A549 (cell line): ENCODE measurements around the gene NRXN3.

Experiments used
- CBX2 ChIP-seq: fragments of 200-600 bp; sonication (generic); IDR thresholded peaks from 2 replicates; pipeline ENCODE4 v1.6.1; 2016; ENCODE audit warnings: low read depth, mild to moderate bottlenecking, borderline replicate concordance
- CEBPB ChIP-seq, 2 experiments: fragments of >200 bp in 1 of 2; sonication (Bioruptor Twin) in 1 of 2; formaldehyde crosslinking in 1 of 2; IDR thresholded peaks; 2 replicates each; pipeline ENCODE4 v1.6.1; 2012 to 2016
- CHD2 ChIP-seq: fragments of 150-350 bp; IDR thresholded peaks from 2 replicates; pipeline ENCODE4 v1.6.1; 2014; ENCODE audit warnings: low read length; ENCODE audit not compliant: partially characterized antibody
- EHMT2 ChIP-seq: fragments of 200-600 bp; sonication (generic); IDR thresholded peaks from 2 replicates; pipeline ENCODE4 v1.6.1; 2016; ENCODE audit warnings: antibody characterized with exemption, low read depth, mild to moderate bottlenecking, moderate library complexity
- EP300 ChIP-seq, 2 experiments: fragments of >200 bp; sonication (Bioruptor Twin); formaldehyde crosslinking; IDR thresholded peaks; 2 replicates in 1 of 2; 3 replicates in 1 of 2; pipeline ENCODE4 v1.6.1; 2016 to 2017
- FOSL2 ChIP-seq, 2 experiments: fragments of 450-650 bp in 1 of 2; fragments of >200 bp in 1 of 2; sonication (Bioruptor Twin) in 1 of 2; formaldehyde crosslinking; IDR thresholded peaks; 2 replicates each; pipeline versions ENCODE4 v1.5.0 to v1.6.1; 2016 to 2020; ENCODE audit warnings: mild to moderate bottlenecking in 1 of 2, moderate library complexity in 1 of 2
- FOXS1 ChIP-seq: fragments of 250-450 bp; sonication (Bioruptor Pico); IDR thresholded peaks from 2 replicates; pipeline ENCODE4 v1.5.0; 2020; ENCODE audit warnings: mild to moderate bottlenecking, moderate library complexity
- GATA3 ChIP-seq: IDR thresholded peaks from 2 replicates; pipeline ENCODE4 v1.6.1; 2012; ENCODE audit warnings: borderline replicate concordance
- MYC ChIP-seq: IDR thresholded peaks from 2 replicates; pipeline ENCODE4 v1.6.1; 2012; ENCODE audit warnings: mild to moderate bottlenecking, inconsistent platforms, low read length, improper control_type of control experiment, borderline replicate concordance
- POLR2A ChIP-seq: IDR thresholded peaks from 2 replicates; pipeline ENCODE4 v1.6.1; 2012; ENCODE audit warnings: mild to moderate bottlenecking, low read length
- TF ChIP-seq, protein P1 (sequence below): fragments of >200 bp; sonication (Bioruptor Twin); formaldehyde crosslinking; IDR thresholded peaks from 3 replicates; pipeline ENCODE4 v1.5.1; 2016
- TF ChIP-seq, protein P2 (sequence below): fragments of 200-600 bp; sonication (generic); IDR thresholded peaks from 2 replicates; pipeline ENCODE4 v1.6.1; 2016; ENCODE audit warnings: antibody characterized with exemption, mild to moderate bottlenecking, moderate library complexity
- TF ChIP-seq, protein P3 (sequence below): fragments of 250-450 bp; sonication (Bioruptor Pico); IDR thresholded peaks from 2 replicates; pipeline ENCODE4 v1.5.0; 2021; ENCODE audit warnings: mild to moderate bottlenecking, moderate library complexity, borderline replicate concordance

DNA sequence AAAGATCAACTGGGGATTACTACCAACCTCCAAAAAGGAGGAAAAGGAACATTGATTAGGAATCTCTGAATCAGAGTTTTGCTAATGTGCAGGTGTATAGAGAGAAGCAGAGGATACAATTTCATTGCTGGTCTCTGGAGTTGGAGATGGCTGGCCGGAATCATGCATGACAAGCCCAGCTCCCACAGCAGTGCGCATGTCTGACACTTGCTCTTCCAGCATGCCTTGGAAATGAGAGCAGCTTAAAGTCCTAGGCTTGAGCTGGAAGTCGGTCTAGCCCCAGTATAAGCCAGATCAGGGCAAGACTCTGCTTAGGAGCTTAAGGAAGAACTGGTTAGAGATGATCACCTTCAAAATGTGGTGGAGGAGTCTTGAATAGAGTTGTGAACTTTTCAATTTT lies 1298.3 kb downstream of the NRXN3 start:
- TF ChIP-seq, protein P1, sequence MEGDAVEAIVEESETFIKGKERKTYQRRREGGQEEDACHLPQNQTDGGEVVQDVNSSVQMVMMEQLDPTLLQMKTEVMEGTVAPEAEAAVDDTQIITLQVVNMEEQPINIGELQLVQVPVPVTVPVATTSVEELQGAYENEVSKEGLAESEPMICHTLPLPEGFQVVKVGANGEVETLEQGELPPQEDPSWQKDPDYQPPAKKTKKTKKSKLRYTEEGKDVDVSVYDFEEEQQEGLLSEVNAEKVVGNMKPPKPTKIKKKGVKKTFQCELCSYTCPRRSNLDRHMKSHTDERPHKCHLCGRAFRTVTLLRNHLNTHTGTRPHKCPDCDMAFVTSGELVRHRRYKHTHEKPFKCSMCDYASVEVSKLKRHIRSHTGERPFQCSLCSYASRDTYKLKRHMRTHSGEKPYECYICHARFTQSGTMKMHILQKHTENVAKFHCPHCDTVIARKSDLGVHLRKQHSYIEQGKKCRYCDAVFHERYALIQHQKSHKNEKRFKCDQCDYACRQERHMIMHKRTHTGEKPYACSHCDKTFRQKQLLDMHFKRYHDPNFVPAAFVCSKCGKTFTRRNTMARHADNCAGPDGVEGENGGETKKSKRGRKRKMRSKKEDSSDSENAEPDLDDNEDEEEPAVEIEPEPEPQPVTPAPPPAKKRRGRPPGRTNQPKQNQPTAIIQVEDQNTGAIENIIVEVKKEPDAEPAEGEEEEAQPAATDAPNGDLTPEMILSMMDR = no peak
- TF ChIP-seq CBX2 (no peak), POLR2A (no peak), FOXS1 (no peak), FOSL2 (IDR thresholded peaks at IDR 0.05) (no peak), FOSL2 (CRISPR knock-in tag; IDR thresholded peaks at IDR 0.05) (no peak), EHMT2 (no peak), CHD2 (no peak), MYC (no peak), EP300 (IDR thresholded peaks at IDR 0.05) (no peak), CEBPB (IDR thresholded peaks at IDR 0.05) (no peak), GATA3 (no peak)
- TF ChIP-seq, protein P2, sequence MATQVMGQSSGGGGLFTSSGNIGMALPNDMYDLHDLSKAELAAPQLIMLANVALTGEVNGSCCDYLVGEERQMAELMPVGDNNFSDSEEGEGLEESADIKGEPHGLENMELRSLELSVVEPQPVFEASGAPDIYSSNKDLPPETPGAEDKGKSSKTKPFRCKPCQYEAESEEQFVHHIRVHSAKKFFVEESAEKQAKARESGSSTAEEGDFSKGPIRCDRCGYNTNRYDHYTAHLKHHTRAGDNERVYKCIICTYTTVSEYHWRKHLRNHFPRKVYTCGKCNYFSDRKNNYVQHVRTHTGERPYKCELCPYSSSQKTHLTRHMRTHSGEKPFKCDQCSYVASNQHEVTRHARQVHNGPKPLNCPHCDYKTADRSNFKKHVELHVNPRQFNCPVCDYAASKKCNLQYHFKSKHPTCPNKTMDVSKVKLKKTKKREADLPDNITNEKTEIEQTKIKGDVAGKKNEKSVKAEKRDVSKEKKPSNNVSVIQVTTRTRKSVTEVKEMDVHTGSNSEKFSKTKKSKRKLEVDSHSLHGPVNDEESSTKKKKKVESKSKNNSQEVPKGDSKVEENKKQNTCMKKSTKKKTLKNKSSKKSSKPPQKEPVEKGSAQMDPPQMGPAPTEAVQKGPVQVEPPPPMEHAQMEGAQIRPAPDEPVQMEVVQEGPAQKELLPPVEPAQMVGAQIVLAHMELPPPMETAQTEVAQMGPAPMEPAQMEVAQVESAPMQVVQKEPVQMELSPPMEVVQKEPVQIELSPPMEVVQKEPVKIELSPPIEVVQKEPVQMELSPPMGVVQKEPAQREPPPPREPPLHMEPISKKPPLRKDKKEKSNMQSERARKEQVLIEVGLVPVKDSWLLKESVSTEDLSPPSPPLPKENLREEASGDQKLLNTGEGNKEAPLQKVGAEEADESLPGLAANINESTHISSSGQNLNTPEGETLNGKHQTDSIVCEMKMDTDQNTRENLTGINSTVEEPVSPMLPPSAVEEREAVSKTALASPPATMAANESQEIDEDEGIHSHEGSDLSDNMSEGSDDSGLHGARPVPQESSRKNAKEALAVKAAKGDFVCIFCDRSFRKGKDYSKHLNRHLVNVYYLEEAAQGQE = no peak
- TF ChIP-seq, protein P3, sequence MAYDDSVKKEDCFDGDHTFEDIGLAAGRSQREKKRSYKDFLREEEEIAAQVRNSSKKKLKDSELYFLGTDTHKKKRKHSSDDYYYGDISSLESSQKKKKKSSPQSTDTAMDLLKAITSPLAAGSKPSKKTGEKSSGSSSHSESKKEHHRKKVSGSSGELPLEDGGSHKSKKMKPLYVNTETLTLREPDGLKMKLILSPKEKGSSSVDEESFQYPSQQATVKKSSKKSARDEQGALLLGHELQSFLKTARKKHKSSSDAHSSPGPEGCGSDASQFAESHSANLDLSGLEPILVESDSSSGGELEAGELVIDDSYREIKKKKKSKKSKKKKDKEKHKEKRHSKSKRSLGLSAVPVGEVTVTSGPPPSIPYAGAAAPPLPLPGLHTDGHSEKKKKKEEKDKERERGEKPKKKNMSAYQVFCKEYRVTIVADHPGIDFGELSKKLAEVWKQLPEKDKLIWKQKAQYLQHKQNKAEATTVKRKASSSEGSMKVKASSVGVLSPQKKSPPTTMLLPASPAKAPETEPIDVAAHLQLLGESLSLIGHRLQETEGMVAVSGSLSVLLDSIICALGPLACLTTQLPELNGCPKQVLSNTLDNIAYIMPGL (CRISPR knock-in tag) = no peak
